Gastroesophageal sphincter (tissue), 4 donors: ENCODE results near the gene NAB1. TPM values are rescaled to one million over a fixed set of nuclear protein-coding genes. Genes with fewer than 3 reads are reported as not detected.
A peak's percentile ranks its signal among the peaks of the same experiment; 100 is the strongest.

ENCODE experiments used
- ATAC-seq: fragments of 150-250 bp; one replicate; pipeline ENCODE4 v1.9.1; 2016; ENCODE audit warnings: mild to moderate bottlenecking, moderate library complexity
- H3K27ac ChIP-seq, 4 donors: fragments of 200-600 bp; sonication (generic) in 3 of 4; 1 replicate in 3 of 4; 2 replicates in 1 of 4; pipeline ENCODE4 v1.5.1; 2016 to 2019
- H3K27me3 ChIP-seq: fragments of 200-600 bp; sonication (generic); one replicate; pipeline ENCODE4 v1.5.1; 2019
- H3K36me3 ChIP-seq, 2 donors: fragments of 200-600 bp; sonication (generic); one replicate each; pipeline ENCODE4 v1.5.1; 2019; ENCODE audit warnings: control low read depth in 1 of 2
- H3K4me1 ChIP-seq, 3 donors: fragments of 200-600 bp; sonication (generic); 1 replicate in 2 of 3; 2 replicates in 1 of 3; pipeline ENCODE4 v1.5.1; 2016 to 2019; ENCODE audit warnings: control low read depth in 2 of 3
- H3K4me3 ChIP-seq, 2 donors: fragments of 200-600 bp; sonication (generic); one replicate each; pipeline ENCODE4 v1.5.1; 2019; ENCODE audit warnings: mild to moderate bottlenecking in 1 of 2, moderate library complexity in 1 of 2
- H3K9me3 ChIP-seq, 3 donors: fragments of 200-600 bp; sonication (generic); one replicate each; pipeline ENCODE4 v1.5.1; 2017 to 2019; ENCODE audit warnings: control low read depth in 2 of 3
- EP300 ChIP-seq: sonication (generic); formaldehyde crosslinking; IDR thresholded peaks from one replicate; pipeline ENCODE4 v1.6.1; 2017; ENCODE audit warnings: antibody characterized with exemption, mild to moderate bottlenecking
- POLR2A ChIP-seq, 2 donors: fragments of 450-650 bp; IDR thresholded peaks; one replicate each; pipeline ENCODE4 v1.6.1; 2017; ENCODE audit warnings: antibody characterized with exemption in 2 of 2, mild to moderate bottlenecking in 2 of 2, moderate library complexity in 1 of 2
- POLR2AphosphoS5 ChIP-seq: sonication (generic); formaldehyde crosslinking; IDR thresholded peaks from one replicate; pipeline ENCODE4 v1.6.1; 2017; ENCODE audit warnings: antibody characterized with exemption
- WGBS, 2 donors: methylation state at CpG; one replicate each; pipeline ENCODE4 v1.1.5; 2018; ENCODE audit warnings: low coverage in 1 of 2; 5-methylcytosine and 5-hydroxymethylcytosine counted together
- total RNA-seq, 4 donors: library from RNA; depleted of rRNA; stranded (reverse); fragments of >200 nt; gene quantifications; one replicate each; pipeline ENCODE4 v1.1.0, GENCODE V29; 2016
- TF ChIP-seq, protein P1 (sequence below), 4 experiments: fragments of 200-600 bp in 2 of 4; fragments of 450-650 bp in 2 of 4; sonication (generic) in 1 of 4; IDR thresholded peaks; one replicate each; pipeline ENCODE4 v1.5.1; 2017 to 2019; ENCODE audit warnings: antibody characterized with exemption in 4 of 4, mild to moderate bottlenecking in 2 of 4, moderate library complexity in 2 of 4

The NAB1 gene
- total RNA-seq, 4 donors from 2014 or later = 50.9 to 98.5 (median 73.8) TPM

DNA sequence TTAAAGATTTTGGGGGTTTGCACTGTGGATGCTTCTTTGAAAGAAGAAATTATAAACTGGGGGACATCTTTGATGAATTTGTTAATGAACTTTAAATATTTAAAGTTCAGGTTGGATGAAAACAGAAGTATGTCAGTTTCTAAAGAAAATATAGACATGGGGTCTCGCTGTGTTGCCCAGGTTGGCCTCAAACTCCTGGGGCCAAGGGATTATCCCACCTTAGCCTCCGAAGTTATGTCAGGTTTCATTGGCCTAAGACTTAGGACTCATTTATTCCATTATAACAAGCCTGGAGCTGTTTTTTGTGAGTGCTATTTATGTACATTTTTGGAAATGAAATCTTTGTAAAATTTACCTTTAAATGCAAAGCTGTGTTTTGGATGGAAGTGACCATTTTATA is 2.5 kb downstream of the NAB1 start:
- peak overlapping the region in 1 of 4 donors; percentile 5 for H3K27ac ChIP-seq
- no peaks in the 10 kb centered on the region for H3K9me3 ChIP-seq
- H3K4me3 ChIP-seq = no peak overlapping the region
- H3K27me3 ChIP-seq = no peaks in the 10 kb centered on the region
- TF ChIP-seq POLR2AphosphoS5 = no peak
- TF ChIP-seq, protein P1, sequence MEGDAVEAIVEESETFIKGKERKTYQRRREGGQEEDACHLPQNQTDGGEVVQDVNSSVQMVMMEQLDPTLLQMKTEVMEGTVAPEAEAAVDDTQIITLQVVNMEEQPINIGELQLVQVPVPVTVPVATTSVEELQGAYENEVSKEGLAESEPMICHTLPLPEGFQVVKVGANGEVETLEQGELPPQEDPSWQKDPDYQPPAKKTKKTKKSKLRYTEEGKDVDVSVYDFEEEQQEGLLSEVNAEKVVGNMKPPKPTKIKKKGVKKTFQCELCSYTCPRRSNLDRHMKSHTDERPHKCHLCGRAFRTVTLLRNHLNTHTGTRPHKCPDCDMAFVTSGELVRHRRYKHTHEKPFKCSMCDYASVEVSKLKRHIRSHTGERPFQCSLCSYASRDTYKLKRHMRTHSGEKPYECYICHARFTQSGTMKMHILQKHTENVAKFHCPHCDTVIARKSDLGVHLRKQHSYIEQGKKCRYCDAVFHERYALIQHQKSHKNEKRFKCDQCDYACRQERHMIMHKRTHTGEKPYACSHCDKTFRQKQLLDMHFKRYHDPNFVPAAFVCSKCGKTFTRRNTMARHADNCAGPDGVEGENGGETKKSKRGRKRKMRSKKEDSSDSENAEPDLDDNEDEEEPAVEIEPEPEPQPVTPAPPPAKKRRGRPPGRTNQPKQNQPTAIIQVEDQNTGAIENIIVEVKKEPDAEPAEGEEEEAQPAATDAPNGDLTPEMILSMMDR (IDR thresholded peaks at IDR 0.05) = no peak
- no peak for TF ChIP-seq POLR2A (IDR thresholded peaks at IDR 0.05)
- no peak for TF ChIP-seq EP300
- 82 to 100% methylated on average over 1 to 2 of the region's 2 CpGs for WGBS, 2 donors
- peaks cover 13 to 79% (median 20%) of the 10 kb centered on the region in 3 donors for H3K4me1 ChIP-seq
- H3K36me3 ChIP-seq = no peaks in the 10 kb centered on the region
- ATAC-seq = no peak

DNA sequence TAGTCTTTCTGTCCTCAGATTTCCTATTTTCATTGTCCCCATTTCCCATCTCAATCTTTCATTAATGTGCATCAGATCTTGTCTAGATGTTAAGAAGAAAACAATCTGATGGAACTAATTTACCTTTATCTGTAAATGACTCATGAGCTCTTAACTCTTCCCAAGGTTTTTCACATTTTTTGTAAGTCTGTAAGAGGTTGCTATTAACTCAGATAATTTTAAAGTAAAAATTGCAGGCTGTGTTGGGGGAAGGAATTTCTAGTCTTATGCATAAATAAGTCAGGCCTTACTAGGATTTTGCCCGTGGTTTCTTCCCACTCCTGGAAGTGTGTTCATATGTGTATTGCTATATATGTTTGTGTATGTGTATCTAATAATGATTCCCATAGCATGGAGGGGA is 4.3 kb downstream of the NAB1 start:
- no peak for ATAC-seq
- H3K27ac ChIP-seq = no peak overlapping the region
- 57 to 58% methylated on average over 1 of the region's 1 CpG for WGBS, 2 donors
- H3K9me3 ChIP-seq = no peaks in the 10 kb centered on the region
- peaks cover 21 to 80% (median 26%) of the 10 kb centered on the region in 3 donors for H3K4me1 ChIP-seq
- no peaks in the 10 kb centered on the region for H3K36me3 ChIP-seq
- no peak overlapping the region for H3K4me3 ChIP-seq
- TF ChIP-seq POLR2A (IDR thresholded peaks at IDR 0.05) (no peak), POLR2AphosphoS5 (no peak)
- H3K27me3 ChIP-seq = no peaks in the 10 kb centered on the region

DNA sequence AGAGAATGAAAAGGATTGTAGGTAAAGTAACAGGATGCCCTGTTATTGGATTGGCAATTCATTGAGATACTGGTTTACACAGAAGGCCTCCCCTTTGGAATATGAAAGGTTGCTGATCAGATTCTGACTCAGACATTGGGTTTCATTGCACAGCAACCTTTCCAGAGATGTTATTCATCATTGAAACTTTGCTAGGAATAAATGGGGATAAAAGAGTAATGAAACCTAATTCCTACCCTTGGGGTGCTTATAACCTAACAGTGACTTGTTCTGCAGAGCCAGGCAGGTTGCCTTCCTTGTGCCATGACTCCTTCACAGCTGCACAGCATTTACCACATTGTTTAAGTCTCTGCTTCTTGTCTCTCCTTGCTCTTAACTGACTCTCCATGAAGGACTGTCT is 5.0 kb downstream of the NAB1 start:
- no peak overlapping the region for H3K4me3 ChIP-seq
- no peaks in the 10 kb centered on the region for H3K27me3 ChIP-seq
- no peaks in the 10 kb centered on the region for H3K9me3 ChIP-seq
- no peak for ATAC-seq
- no peaks in the 10 kb centered on the region for H3K36me3 ChIP-seq
- H3K4me1 ChIP-seq = peaks cover 26 to 87% (median 27%) of the 10 kb centered on the region in 3 donors
- no peak overlapping the region for H3K27ac ChIP-seq
- TF ChIP-seq EP300 (no peak), POLR2A (IDR thresholded peaks at IDR 0.05) (no peak)

DNA sequence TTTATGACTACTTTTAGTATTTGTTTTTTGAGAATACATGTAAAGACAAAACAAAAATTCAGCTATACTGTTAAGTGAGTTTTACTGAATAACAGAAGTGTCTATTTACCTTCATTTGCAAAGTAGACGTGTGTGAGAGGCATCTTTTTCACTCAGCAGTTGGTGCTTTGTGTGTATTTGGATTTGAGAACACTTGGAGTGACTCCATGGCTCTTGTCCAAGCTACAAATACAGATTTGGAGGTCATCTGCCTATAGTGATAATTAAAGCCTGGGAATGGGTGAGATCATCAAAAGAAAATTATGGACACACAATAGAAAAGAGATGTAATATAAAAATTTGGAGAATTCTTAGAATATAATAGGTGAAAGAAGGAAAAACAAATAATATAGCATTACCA is 6.2 kb downstream of the NAB1 start:
- TF ChIP-seq EP300 = no peak
- TF ChIP-seq POLR2A (IDR thresholded peaks at IDR 0.05) = no peak
- TF ChIP-seq POLR2AphosphoS5 = no peak
- TF ChIP-seq, protein P1 (IDR thresholded peaks at IDR 0.05) = no peak
- no peaks in the 10 kb centered on the region for H3K9me3 ChIP-seq
- 9 to 40% methylated on average over 1 of the region's 1 CpG for WGBS, 2 donors
- no peaks in the 10 kb centered on the region for H3K27me3 ChIP-seq
- peak overlapping the region in 2 of 4 donors; percentile 60 to 68 for H3K27ac ChIP-seq
- H3K4me1 ChIP-seq = peaks cover 26 to 99% (median 27%) of the 10 kb centered on the region in 3 donors
- no peak overlapping the region for H3K4me3 ChIP-seq
- peaks cover 0 to 9% of the 10 kb centered on the region in 2 donors for H3K36me3 ChIP-seq
- ATAC-seq = no peak

DNA sequence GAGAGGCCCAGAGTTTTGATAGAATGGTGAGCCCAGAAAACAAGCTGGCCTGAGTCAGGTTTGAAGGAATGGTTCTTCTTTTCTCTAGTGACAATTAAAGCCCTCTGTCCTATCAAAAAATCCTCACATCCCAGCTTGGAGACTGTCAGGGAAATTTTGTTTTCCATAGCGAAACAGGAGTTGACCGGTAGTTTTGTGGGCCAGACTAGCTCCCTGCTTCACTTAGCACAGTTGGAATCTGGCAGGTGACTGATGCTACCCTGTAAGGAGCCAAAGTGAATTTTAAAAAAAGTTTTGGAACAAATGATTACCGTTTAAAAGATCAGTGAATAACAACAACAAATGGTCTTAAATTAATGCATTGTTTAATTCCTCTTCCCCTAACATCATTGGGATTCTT is 6.7 kb downstream of the NAB1 start:
- Histone ChIP-seq H3K27me3 (no peaks in the 10 kb centered on the region), H3K9me3 (no peaks in the 10 kb centered on the region), H3K36me3 (peaks cover 0 to 10% of the 10 kb centered on the region in 2 donors), H3K4me3 (no peak overlapping the region), H3K27ac (peak overlapping the region; percentile 20 to 68 (median 52)), H3K4me1 (peaks cover 26 to 99% (median 27%) of the 10 kb centered on the region in 3 donors)
- no peak for ATAC-seq
- 31 to 40% methylated on average over 2 to 3 of the region's 3 CpGs for WGBS, 2 donors
- no peak for TF ChIP-seq POLR2A (IDR thresholded peaks at IDR 0.05)
- TF ChIP-seq POLR2AphosphoS5 = no peak
- TF ChIP-seq EP300 = no peak
- TF ChIP-seq, protein P1 (IDR thresholded peaks at IDR 0.05) = no peak

DNA sequence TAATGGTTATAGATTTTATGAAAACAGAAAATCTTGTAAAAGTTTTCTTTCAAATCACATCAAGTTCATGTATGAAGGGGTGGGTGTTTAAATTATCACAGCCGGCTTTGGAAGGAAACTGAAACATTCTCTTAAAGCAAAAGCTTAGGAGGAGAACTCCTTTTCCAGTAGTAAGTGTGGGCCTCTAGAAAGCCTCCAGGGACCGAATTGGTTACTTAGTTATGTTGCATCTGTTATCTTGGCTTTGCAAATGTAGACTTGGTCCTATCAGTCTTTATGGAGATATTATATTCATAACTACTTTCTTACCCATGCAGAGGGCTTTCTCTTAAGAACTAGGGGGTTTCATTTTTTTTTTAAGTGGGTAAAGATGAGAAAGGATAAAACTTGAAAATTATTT is 7.4 kb downstream of the NAB1 start:
- TF ChIP-seq POLR2A (IDR thresholded peaks at IDR 0.05) (no peak), EP300 (no peak), POLR2AphosphoS5 (no peak)
- TF ChIP-seq, protein P1 (IDR thresholded peaks at IDR 0.05) = no peak
- peaks cover 27 to 99% (median 29%) of the 10 kb centered on the region in 3 donors for H3K4me1 ChIP-seq
- no peak for ATAC-seq
- peaks cover 0 to 10% of the 10 kb centered on the region in 2 donors for H3K36me3 ChIP-seq
- no peak overlapping the region for H3K4me3 ChIP-seq
- H3K27me3 ChIP-seq = no peaks in the 10 kb centered on the region
- H3K9me3 ChIP-seq = no peaks in the 10 kb centered on the region
- WGBS, 2 donors = 17 to 37% methylated on average over 2 of the region's 2 CpGs
- H3K27ac ChIP-seq = peak overlapping the region; percentile 20 to 68 (median 52)
